Left forelimb (tissue), 1 donor: ENCODE results near the gene HTR2A.

Experiments
- DNase-seq: peaks from one replicate; pipeline ENCODE4 v3.0.0-alpha.2; 2018; ENCODE audit warnings: low spot score

Gene HTR2A

GRCh38 chr13:46868091-46868490, 28.8 kb downstream of the HTR2A start:
- no peak for DNase-seq

GRCh38 chr13:46866150-46866549, 30.7 kb downstream of the HTR2A start:
- DNase-seq: no peak

- no peak for DNase-seq
Observed at GRCh38 chr13:46864941-46865340, 31.9 kb downstream of the HTR2A start.

GRCh38 chr13:46861959-46862358, 34.9 kb downstream of the HTR2A start:
- DNase-seq: no peak

- DNase-seq: no peak
Observed at GRCh38 chr13:46860722-46861121, 36.1 kb downstream of the HTR2A start.

- no peak for DNase-seq
Observed at GRCh38 chr13:46858776-46859175, 38.1 kb downstream of the HTR2A start.

GRCh38 chr13:46858163-46858562, 38.7 kb downstream of the HTR2A start:
- DNase-seq: no peak

GRCh38 chr13:46855664-46856063, 41.2 kb downstream of the HTR2A start:
- no peak for DNase-seq

GRCh38 chr13:46855166-46855565, 41.7 kb downstream of the HTR2A start:
- no peak for DNase-seq

GRCh38 chr13:46852168-46852567, 44.7 kb downstream of the HTR2A start:
- no peak for DNase-seq

GRCh38 chr13:46850214-46850613, 46.6 kb downstream of the HTR2A start:
- no peak for DNase-seq

GRCh38 chr13:46846726-46847125, 50.1 kb downstream of the HTR2A start:
- no peak for DNase-seq

- DNase-seq: no peak
Observed at GRCh38 chr13:46845146-46845545, 51.7 kb downstream of the HTR2A start.

- DNase-seq: no peak
Observed at GRCh38 chr13:46844431-46844830, 52.4 kb downstream of the HTR2A start.

- DNase-seq: no peak
Observed at GRCh38 chr13:46839399-46839798, 57.5 kb downstream of the HTR2A start.

- DNase-seq: no peak
Observed at GRCh38 chr13:46834657-46835056, 62.2 kb downstream of the HTR2A start.

GRCh38 chr13:46831588-46832194, 65.2 kb downstream of the HTR2A start:
- DNase-seq: no peak

GRCh38 chr13:46830405-46831005, 66.3 kb downstream of the HTR2A start:
- DNase-seq: no peak

GRCh38 chr13:46822551-46822950, 74.3 kb downstream of the HTR2A start:
- DNase-seq: no peak

GRCh38 chr13:46817838-46818476, 78.9 kb downstream of the HTR2A start:
- no peak for DNase-seq

- no peak for DNase-seq
Observed at GRCh38 chr13:46817095-46817494, 79.8 kb downstream of the HTR2A start.

- DNase-seq: no peak
Observed at GRCh38 chr13:46816371-46816770, 80.5 kb downstream of the HTR2A start.

GRCh38 chr13:46812301-46812797, 84.5 kb downstream of the HTR2A start:
- DNase-seq: no peak
